Central memory CD8-positive, alpha-beta T cell (primary cell): ENCODE measurements around the gene APOL4.
"Not testable (repeated sequence)": the region's sequence is repeated elsewhere in the genome, so short reads cannot be mapped to it uniquely, and the experiment has no call there.

ENCODE experiments used
- ATAC-seq: fragments of 150-1000 bp; cut with Tn5 transposase; replicated peaks from 2 replicates; pipeline ENCODE4 v1.10.0; 2022; ENCODE audit warnings: mild to moderate bottlenecking, moderate FRiP score, moderate number of reproducible peaks; ENCODE audit not compliant: poor library complexity, severe bottlenecking; ENCODE audit errors: extremely low read depth
- DNase-seq, 2 donors: peaks; one replicate each; pipeline ENCODE4 v3.0.0; 2021; ENCODE audit warnings: low spot score in 2 of 2
- H3K27ac Mint-ChIP-seq: one replicate; pipeline ENCODE4 v1.8.0; 2022; ENCODE audit warnings: low read depth, mild to moderate bottlenecking, moderate library complexity, mixed read lengths
- H3K27me3 Mint-ChIP-seq: one replicate; pipeline ENCODE4 v1.8.0; 2022; ENCODE audit warnings: mixed read lengths
- H3K36me3 Mint-ChIP-seq: one replicate; pipeline ENCODE4 v1.8.0; 2022; ENCODE audit warnings: mild to moderate bottlenecking, moderate library complexity, mixed read lengths; ENCODE audit not compliant: insufficient read depth
- H3K4me1 Mint-ChIP-seq: one replicate; pipeline ENCODE4 v1.8.0; 2022; ENCODE audit warnings: mixed read lengths
- H3K4me3 Mint-ChIP-seq: one replicate; pipeline ENCODE4 v1.8.0; 2022; ENCODE audit warnings: mild to moderate bottlenecking, moderate library complexity, mixed read lengths
- H3K9me3 Mint-ChIP-seq: one replicate; pipeline ENCODE4 v1.8.0; 2022; ENCODE audit warnings: mixed read lengths

APOL4 gene

GRCh38 chr22:36198536-36198935, 3.1 kb downstream of the APOL4 start:
- H3K4me1 Mint-ChIP-seq, result no peaks in the 10 kb centered on the region
- peaks cover 55% of the 10 kb centered on the region for H3K27me3 Mint-ChIP-seq
- H3K4me3 Mint-ChIP-seq, result no peak overlapping the region
- H3K9me3 Mint-ChIP-seq, result no peaks in the 10 kb centered on the region
- DNase-seq (no peak), ATAC-seq (no peak)
- H3K36me3 Mint-ChIP-seq, result no peaks in the 10 kb centered on the region
- no peak overlapping the region for H3K27ac Mint-ChIP-seq

DNA sequence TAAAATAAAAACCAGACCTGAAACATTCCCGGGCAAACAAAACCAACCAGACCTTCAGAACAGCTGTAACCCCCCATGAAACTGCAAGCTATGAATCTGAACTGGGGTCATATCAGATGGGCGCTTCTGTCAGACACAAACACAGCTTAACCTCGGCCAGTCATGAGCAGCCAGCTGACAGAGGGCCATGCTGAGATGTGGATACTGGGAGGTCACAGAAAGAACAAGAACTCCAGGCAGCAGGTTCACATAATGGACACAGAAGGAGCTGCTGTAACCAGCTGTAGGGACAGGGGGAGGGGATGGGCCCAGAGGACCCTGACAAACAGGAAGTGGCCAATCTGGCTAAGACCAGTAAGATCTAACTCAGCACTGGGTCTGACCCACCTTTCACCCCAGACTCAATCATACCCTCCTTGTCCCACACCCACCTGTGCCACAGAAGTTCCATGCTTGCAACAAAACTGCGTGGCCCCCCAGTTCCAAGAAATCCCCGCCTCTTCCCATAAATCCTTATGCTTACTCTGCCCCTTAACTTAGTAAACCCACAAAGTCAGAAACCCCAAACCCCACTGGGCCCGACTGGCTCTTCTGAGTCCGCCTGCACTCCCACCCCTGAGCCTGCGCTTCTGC, 4.0 kb downstream of the APOL4 start:
- peaks cover 1% of the 10 kb centered on the region for H3K36me3 Mint-ChIP-seq
- no peak for DNase-seq
- H3K4me3 Mint-ChIP-seq, result no peak overlapping the region
- H3K27ac Mint-ChIP-seq, result no peak overlapping the region
- no peak for ATAC-seq
- peaks cover 55% of the 10 kb centered on the region for H3K27me3 Mint-ChIP-seq
- no peaks in the 10 kb centered on the region for H3K9me3 Mint-ChIP-seq
- no peaks in the 10 kb centered on the region for H3K4me1 Mint-ChIP-seq

- H3K27ac Mint-ChIP-seq, result no peak overlapping the region
- ATAC-seq, result no peak
- H3K4me3 Mint-ChIP-seq, result no peak overlapping the region
- H3K4me1 Mint-ChIP-seq, result no peaks in the 10 kb centered on the region
- H3K27me3 Mint-ChIP-seq, result peaks cover 53% of the 10 kb centered on the region
- DNase-seq, result no peak
- H3K9me3 Mint-ChIP-seq, result no peaks in the 10 kb centered on the region
- H3K36me3 Mint-ChIP-seq, result peaks cover 2% of the 10 kb centered on the region
These were observed 4.6 kb downstream of the APOL4 start for GRCh38 chr22:36197065-36197440.

DNA sequence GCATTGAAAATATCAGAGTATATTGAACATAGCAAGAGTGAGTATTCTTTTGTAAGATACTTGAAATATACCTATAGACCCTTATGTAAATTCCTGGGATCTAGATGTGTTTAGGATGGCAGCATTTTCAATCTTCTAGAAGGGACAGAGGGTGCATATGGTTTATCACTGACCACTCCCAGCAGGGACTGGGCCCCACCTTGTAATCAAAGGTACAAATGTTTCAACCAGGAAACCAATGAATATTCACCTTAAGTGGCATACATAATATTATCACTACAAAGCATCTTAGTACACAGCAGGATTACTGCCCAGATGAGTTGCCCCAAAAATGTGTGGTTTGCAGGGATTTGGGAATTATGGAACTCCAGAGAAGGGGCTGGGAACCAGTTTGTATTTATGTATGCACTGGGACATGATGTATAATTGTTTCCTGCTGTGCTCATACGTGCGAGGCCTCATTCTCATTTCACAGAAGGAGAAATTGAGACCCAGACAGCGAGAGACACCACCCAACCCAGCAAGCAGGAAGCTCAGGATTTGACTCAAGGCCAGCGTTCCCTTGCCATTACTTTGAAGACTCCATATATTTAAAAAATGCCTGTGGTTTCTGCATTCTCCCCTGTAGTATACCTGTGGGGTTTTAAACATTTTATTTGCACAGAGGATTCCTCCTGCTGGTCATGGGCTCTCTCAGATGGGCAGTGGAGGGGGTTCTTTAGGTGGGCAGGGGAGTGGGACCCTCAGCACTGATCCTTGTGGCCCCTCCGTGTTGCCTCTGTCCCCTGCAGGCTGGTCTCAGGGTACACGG, 5.2 kb downstream of the APOL4 start:
- Mint-ChIP-seq H3K36me3 (peaks cover 2% of the 10 kb centered on the region), H3K4me3 (no peak overlapping the region), H3K27me3 (peaks cover 51% of the 10 kb centered on the region), H3K4me1 (no peaks in the 10 kb centered on the region), H3K27ac (no peak overlapping the region), H3K9me3 (no peaks in the 10 kb centered on the region)
- DNase-seq (no peak), ATAC-seq (no peak)

GRCh38 chr22:36194971-36195370, 6.6 kb downstream of the APOL4 start:
- Mint-ChIP-seq H3K4me1 (no peaks in the 10 kb centered on the region), H3K27ac (no peak overlapping the region), H3K9me3 (no peaks in the 10 kb centered on the region), H3K27me3 (peaks cover 55% of the 10 kb centered on the region), H3K4me3 (no peak overlapping the region), H3K36me3 (peaks cover 2% of the 10 kb centered on the region)
- ATAC-seq (no peak), DNase-seq (no peak)

DNA sequence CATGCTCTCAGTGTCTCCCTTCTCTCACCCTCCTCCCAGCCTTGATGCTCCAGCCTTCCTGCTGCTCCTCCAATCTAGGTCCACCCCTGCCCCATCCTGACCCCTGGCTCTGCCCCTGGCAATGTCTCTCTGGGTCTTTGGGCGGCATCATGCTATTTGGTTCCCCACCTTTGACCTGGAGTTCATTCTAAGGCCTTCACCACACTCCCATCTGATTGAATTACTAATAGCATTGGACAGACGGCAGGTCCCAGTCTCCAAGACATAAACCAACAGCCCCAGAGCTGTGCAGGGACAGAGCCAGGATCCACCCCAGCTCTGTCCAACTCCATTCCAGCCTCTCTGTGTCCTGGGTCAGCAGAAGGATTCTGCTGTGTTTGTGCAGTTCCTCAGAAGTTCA, 7.2 kb downstream of the APOL4 start:
- H3K4me1 Mint-ChIP-seq, result no peaks in the 10 kb centered on the region
- no peak for ATAC-seq

DNA sequence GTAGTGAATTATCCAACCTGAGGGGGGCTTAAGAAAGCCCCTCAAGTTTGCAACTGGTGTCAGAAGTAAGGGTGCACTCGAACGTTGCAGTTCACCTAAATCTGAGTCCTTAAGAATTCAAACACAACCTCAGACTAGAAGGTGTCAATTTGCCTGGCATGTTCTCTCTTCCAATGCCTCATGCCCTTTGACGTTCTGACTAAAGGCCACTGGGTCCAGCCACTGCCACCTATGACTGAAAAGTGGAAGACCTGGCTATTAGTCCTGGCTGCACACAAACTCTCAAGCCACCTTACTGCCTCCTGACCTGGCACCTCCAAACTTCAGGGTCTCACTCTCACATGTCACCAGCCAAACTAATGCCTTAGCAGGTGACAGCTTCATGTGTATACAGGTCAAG, 8.0 kb downstream of the APOL4 start:
- Mint-ChIP-seq H3K27me3 (peaks cover 51% of the 10 kb centered on the region), H3K9me3 (no peaks in the 10 kb centered on the region), H3K4me3 (no peak overlapping the region), H3K36me3 (peaks cover 2% of the 10 kb centered on the region), H3K27ac (no peak overlapping the region), H3K4me1 (no peaks in the 10 kb centered on the region)
- no peak for ATAC-seq
- DNase-seq, result no peak

More for the DNA sequence above, 7.2 kb downstream of the APOL4 start:
- Mint-ChIP-seq H3K27ac (no peak overlapping the region), H3K4me3 (no peak overlapping the region), H3K36me3 (peaks cover 2% of the 10 kb centered on the region), H3K27me3 (peaks cover 57% of the 10 kb centered on the region), H3K9me3 (no peaks in the 10 kb centered on the region)
- no peak for DNase-seq

DNA sequence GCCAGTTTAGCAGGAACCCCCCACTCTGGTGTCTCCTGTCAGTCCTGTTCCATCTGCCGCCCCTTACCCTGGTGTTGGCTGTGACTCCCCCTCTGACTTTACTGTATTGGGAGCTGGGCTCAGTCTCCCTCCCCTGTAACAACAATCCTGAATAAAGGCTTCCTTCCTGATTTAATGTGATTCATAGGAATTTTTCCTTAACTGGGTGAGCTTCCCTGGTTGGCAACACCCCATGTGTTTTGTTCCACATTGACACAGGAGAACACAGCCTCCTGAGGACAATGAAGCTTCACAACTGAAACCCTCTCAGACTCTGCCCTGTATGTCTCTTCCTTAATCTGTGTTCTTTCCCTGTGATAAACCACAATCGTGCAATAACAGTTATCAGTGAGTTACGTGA, 8.4 kb downstream of the APOL4 start:
- peaks cover 47% of the 10 kb centered on the region for H3K27me3 Mint-ChIP-seq
- no peaks in the 10 kb centered on the region for H3K4me1 Mint-ChIP-seq
- H3K36me3 Mint-ChIP-seq, result peaks cover 2% of the 10 kb centered on the region
- DNase-seq (no peak), ATAC-seq (no peak)
- H3K27ac Mint-ChIP-seq, result no peak overlapping the region
- H3K4me3 Mint-ChIP-seq, result no peak overlapping the region
- no peaks in the 10 kb centered on the region for H3K9me3 Mint-ChIP-seq

DNA sequence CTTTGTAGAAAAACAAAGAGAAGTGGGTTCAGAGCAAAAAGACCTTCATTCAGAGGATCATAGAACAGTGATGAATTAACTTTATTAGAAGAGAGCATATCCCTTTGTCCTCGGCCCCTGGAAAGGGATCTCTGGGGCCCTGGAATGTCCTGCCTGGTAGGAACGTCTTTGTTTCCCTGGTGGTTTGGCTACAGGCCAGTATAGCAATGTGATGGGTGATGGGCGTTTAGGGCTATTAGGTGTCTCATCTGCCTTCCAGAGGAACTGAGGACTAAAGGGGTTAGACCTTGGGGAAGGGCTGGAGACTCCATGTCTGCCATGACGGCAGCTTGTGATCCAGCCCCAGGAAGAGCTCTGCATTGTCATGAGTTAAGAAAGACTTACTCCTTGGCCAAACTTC, 9.1 kb downstream of the APOL4 start:
- peaks cover 41% of the 10 kb centered on the region for H3K27me3 Mint-ChIP-seq
- H3K36me3 Mint-ChIP-seq, result peaks cover 2% of the 10 kb centered on the region
- H3K4me3 Mint-ChIP-seq, result no peak overlapping the region
- DNase-seq, result no peak
- no peak overlapping the region for H3K27ac Mint-ChIP-seq
- H3K9me3 Mint-ChIP-seq, result no peaks in the 10 kb centered on the region
- no peaks in the 10 kb centered on the region for H3K4me1 Mint-ChIP-seq
- ATAC-seq, result no peak

- ATAC-seq (no peak), DNase-seq (no peak)
- H3K27ac Mint-ChIP-seq, result no peak overlapping the region
- no peaks in the 10 kb centered on the region for H3K9me3 Mint-ChIP-seq
- H3K4me1 Mint-ChIP-seq, result no peaks in the 10 kb centered on the region
- no peak overlapping the region for H3K4me3 Mint-ChIP-seq
- peaks cover 36% of the 10 kb centered on the region for H3K27me3 Mint-ChIP-seq
- H3K36me3 Mint-ChIP-seq, result peaks cover 2% of the 10 kb centered on the region
These were observed 10.3 kb downstream of the APOL4 start for GRCh38 chr22:36191106-36191836.

GRCh38 chr22:36187862-36188261, 13.7 kb downstream of the APOL4 start:
- not testable (repeated sequence) for H3K9me3 Mint-ChIP-seq, H3K4me1 Mint-ChIP-seq, H3K27ac Mint-ChIP-seq, H3K4me3 Mint-ChIP-seq, DNase-seq, ATAC-seq, H3K36me3 Mint-ChIP-seq
- H3K27me3 Mint-ChIP-seq, result peaks cover 28% of the 10 kb centered on the region

GRCh38 chr22:36185828-36186624, 15.6 kb downstream of the APOL4 start:
- Mint-ChIP-seq H3K9me3 (no peaks in the 10 kb centered on the region), H3K4me3 (no peak overlapping the region), H3K36me3 (no peaks in the 10 kb centered on the region), H3K4me1 (no peaks in the 10 kb centered on the region), H3K27ac (no peak overlapping the region), H3K27me3 (peaks cover 14% of the 10 kb centered on the region)
- DNase-seq (no peak), ATAC-seq (no peak)
